Measurements from ENCODE around the gene LOXL1.
A peak's percentile ranks its signal among the peaks of the same experiment; 100 is the strongest.
"Not testable (repeated sequence)": the region's sequence is repeated elsewhere in the genome, so short reads cannot be mapped to it uniquely, and the experiment has no call there.

Gene LOXL1

DNA sequence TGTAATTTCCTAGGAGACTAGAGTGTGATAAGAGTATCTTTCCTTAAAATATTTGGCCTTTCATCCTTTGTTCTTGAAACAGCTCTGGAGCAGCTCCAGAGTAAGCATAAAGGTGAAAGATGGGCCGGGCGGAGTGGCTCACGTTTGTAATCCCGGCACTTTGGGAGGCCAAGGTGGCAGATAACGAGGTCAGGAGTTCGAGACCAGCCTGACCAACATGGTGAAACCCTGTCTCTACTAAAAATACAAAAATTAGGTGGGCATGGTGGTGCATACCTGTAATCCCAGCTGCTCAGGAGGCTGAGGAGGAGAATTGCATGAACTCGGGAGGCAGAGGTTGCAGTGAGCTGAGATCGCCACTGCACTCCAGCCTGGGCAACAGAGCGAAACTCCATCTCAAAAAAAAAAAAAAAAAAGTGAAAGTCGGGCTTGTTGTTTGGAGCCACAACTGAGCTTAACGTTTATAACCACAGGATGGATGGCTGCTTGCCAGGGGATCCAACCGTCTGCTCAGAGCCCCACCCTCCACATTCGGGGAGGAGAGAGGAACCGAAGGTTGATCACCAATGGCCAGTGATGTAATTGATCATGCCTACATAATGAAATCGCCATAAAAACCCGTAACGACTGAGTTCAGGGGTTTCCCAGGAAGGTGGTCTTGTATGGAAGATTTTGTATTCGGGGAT lies 49.3 kb downstream of the LOXL1 start:
- DNase-seq (ENCODE audit: low read depth in 2 of 2): not testable (repeated sequence)

DNA sequence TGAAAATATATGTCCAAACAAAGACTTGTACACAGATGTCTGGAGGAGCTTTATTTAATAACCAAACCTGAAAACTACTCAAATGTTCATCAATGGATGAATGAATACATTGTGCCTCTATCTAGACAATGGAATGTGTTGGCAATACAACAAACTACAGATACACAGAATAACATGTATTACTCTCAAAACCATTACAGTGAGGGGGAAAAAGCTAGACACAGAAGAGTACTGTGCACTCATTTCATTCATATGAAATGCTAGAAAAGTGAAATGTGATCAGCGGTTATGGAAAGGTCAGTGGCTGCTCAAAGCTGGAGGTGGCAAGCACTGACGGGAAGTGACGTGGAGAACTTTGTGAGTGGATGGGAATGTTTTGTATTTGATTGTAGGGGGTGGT lies 52.6 kb downstream of the LOXL1 start:
- no peak for DNase-seq (ENCODE audit: low read depth in 2 of 2)

DNA sequence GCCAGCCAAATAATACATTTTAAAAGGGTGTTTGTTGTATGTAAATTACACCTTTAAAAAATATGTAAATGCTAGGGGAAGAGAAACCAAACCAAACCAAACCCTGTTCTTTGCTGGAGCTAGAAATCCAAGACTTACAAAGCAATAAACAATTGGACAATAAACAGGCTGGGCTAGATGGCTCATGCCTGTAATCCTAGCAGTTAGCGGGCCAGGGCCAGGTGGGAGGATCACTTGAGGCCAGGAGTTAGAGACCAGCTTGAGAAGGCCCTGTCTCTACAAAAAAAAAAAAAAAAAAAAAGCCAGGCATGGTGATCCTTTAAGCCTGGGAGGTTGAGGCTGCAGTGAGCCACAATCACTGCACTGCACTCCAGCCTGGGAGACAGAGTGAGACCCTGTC lies 53.4 kb downstream of the LOXL1 start:
- DNase-seq (ENCODE audit: low read depth in 2 of 2): no peak

DNA sequence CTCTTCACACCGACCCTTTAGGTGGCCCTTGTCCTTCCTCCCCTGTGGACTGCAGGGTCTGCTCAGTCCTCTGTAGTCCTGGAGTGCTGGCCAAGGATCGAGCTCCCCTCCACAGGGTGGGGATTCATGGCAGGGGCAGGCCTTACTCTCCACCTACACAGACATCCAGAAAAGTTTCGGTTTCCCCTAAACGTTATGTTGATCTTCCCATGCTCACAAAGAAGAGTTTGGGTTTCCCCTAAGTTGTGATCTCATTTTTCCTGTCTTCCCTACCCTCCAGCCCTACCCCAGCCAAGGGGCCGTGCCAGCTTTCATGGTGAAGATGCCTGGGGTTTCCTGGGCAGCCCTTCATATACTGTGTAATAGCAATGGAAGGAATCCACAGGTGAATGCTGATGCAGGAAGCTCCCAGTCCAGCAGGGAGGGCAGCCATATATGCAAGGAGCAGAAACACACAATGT lies 55.5 kb downstream of the LOXL1 start:
- no peak for DNase-seq (ENCODE audit: low read depth in 2 of 2)

DNA sequence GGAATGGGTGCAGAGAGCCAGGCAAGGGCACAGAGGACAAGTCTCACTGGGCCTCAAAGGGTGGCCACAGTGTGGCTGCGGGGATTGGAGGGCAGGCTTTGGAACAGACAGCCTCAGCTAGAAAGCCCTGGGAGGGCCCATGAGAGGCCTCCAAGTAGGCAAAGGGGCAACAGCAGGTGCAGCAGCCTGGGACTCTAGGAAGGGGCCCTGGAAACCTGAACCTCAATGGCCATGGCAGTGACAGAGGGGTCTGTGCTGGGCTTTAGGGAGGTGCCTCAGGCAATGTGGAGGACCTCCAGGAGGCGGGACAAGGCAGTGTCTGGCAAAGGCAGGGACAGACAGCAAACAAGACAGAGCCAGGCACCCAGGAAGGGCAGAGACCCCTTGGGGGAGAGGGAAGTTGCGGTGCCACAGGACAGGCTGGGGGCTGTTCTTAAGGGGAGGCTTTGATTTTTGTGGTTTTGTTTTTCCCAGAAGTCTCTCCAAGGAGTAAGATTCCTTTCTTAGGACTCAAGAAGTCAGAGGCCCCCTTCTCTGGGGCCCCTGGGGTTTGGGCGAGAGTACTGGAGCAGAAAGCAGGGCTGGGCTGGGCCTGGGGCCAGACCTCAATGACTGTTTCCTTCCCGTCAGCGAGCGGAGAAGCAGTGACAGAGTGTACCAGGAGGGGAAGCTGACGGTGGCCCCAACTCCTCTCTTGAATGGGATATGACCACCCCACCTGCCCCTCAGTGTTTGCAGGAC lies 56.1 kb downstream of the LOXL1 start:
- no peak for DNase-seq (ENCODE audit: low read depth in 2 of 2)

DNA sequence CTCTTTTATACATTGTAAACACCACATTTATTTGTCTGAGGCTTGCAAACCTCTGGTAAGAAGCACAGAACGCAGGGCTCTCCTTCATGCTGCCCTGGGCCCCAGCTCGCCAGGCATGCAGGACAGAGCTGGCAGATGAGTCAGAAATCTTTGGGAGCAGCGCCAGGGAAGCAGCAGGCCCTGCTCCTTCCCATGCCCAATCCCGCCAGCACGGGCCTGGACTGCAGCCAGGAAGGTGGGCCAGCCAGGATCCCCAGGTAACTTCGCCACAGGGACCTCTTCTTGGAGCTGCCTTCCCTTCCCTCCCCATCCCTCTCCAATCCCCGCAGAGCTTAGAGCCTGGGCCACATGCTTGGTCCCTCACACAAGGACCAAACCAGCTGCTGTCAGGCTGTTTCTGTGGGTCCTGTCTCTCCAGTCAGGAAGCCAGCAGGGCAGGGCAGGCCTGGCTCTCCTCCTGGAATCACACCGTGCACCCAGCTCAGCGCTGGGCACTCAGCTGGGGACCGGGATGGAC lies 57.0 kb downstream of the LOXL1 start:
- no peak for DNase-seq (ENCODE audit: low read depth in 2 of 2)

DNA sequence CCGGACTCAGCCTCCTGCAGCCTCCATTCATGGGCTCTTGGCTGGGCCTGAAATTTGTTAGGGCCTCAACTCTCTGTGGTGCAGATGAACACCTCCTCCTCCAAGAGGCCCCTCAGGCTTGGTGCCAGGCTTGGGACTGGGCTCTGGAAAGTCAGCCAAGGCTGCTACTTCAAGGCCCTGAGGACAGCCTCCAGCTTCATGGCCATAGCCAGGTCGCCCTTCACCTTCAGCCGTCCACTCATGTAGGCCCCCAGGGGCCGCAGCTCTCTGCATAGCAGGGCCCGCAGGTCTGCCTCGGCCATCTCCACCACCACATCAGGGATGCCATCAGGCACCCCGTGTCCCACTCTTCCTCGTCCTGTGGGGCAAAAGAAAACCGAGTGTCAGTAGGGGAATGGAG lies 57.5 kb downstream of the LOXL1 start:
- DNase-seq (ENCODE audit: low read depth in 2 of 2): no peak

DNA sequence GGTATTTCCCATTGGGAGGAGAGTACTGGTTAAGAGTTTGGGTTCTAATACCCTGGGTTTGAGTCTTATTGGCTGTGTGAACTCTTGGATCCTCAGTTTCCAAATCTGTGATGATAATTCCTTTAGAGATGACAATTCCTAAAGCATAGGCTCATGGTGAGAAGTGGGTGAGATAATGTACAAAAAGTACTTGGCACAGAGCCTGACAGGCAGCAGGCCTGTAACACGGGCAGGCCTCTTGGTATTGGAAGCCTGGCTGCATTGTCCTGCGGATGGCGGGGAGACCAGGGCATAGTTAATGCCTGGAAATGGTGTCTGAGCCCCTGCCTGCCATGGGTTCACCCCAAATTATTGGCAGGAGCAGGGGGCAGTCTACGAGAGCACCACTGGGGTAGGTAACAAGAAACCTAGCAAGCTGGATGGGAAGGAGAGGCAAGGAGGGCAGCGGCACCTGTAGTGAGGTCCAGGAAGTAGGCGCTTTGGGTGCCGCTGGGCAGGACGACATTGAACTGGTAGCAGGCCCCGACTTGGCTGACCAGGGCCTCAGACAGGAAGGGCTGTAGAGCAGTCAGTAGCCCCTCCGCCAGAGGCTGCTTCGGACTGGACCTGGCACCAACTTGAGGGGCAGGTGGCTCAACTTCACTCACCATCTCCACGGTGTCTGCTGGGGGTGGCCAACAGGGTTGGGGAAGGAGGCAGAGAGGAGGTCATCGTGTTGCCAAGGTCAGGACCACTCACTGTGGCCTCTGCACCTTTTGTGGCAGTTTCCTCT lies 58.1 kb downstream of the LOXL1 start:
- no peak for DNase-seq (ENCODE audit: low read depth in 2 of 2)

DNA sequence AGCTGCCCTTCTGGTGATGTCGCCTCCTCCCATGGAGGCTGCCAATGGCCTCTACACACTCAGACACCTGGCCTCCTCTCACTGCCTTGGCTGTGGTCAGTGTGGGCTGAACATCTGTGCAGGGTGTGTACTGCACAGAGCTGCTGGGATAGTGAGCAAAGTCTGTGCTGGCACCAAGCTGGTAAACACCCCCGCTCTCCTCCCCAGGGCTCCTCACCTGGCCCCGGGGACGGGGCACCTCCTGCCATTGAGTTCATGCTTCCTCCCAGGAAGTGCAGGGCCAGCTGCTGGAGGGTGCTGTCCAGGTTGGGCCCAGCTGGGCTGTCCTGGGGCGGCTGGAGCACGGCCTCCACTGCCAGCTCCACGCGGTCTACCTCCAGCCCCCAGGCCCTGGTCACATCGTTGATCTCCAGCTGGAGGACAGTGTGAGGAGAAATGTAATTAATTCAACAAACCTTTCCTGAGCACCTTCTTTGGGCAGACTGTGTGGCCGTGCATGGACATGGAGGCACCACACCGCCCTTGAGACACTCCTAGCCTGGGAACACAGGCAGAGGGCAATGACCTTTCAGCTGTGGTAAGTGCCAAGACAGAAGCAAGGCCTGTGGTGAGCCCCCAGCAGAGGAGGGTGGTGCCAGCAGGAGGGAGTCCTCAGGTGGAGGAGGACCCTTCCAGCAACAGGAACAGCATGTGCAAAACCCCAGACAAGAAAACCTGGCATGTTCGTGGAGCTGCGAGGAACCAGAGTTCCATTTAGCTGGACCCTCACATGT lies 59.0 kb downstream of the LOXL1 start:
- no peak for DNase-seq (ENCODE audit: low read depth in 2 of 2)

DNA sequence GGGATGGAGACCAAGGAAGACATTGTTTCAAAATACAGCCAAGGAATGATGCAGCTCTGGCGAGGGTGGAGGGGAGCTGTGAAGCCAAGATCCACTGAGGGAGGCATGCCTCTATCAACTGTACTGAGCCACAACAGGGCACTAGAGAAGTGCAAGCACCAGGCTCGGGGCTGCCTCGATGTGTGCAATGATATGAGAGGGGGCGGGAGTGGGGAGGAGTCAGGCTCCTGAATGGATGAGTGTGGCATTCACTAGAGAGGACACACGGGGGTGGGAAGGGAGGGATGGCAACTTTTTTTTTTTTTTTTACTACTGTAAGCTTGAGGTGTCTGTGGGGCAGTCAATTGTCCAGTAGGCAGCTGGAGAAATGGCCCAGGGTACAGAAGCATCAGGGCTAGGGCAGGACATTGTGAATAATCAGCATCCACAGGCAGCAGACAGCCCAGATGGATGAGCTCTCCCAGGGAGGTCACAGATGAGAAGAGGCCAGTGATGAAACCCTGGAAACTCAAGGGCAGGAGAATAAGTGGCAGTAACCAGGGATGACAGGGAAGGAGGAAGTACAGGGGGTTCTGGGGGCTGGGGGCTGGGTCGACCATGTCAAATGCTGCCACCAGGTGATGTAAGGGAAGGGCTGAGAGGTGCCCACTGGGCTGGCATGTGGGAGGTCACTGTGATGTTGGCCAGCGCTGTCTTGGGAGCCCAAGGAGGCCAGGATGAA lies 60.0 kb downstream of the LOXL1 start:
- no peak for DNase-seq (ENCODE audit: low read depth in 2 of 2)

DNA sequence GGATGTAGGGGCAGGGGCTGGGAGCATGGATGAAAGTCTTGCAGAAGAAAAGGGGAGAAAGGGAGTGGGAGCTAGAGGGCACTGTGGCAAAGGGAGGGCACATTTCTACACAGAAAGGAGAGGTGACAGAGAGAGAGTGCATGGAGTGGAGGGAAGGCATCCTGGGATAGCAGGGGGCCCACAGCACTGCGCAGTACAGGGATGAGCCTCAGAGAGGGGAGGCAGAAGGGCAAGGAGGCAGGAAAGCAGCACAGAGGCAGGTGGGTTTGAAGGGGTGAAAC lies 60.5 kb downstream of the LOXL1 start:
- no peak for DNase-seq (ENCODE audit: low read depth in 2 of 2)

DNA sequence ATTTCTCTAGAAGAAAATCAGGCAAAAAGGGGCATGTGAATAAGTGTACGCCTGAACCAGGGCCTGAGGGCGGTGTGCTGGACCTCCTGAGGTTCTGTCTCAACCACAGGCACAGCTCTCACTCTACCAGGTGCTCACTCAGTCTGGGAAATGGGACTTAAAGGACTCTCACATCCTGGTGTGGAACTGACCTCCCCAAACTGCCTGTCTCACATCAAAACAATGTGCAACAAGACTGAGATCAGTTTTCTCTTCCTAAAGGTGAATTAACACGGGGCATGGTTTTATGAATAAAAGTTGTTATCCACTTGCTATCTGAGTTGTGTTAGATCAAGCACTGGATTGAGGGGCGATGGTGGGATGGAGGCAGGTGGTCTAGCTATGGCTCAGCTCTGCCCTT lies 61.0 kb downstream of the LOXL1 start:
- DNase-seq (ENCODE audit: low read depth in 2 of 2): no peak

DNA sequence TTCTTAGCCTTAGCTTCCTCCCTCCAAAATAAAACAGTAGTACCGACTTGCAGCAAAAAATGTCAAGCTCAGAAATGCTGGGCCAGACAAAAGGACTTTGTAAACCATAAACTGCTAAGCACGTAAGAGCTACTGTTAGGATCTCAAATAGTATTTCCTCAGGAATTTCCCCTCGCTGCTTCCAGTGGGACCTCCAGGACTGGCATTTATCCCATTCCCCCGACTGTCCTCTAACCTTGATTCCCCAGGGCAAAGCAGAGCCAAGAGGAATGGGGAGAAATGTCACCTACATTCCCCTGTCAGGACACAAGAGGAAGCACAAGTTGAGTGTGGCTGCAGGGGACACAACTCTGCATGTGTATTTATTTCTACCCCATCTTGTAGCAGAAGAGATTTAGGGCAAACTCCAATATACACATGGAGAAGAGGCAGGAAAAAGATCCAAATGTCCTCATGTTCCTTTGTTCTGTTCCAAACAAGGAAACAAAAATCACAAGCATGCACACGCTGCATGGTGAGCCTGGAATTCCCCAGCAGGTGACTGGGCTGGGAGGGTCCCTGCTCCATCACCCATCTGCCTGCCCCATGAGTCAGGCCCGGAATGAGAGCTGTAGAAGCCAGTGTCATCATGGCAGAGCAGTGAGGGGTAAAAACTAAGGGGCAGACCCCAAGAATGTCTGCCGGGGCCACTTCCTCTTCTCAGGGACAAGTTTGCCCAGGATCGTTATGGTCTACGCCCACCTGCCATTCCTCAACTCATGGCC lies 61.6 kb downstream of the LOXL1 start:
- no peak for DNase-seq (ENCODE audit: low read depth in 2 of 2)

DNA sequence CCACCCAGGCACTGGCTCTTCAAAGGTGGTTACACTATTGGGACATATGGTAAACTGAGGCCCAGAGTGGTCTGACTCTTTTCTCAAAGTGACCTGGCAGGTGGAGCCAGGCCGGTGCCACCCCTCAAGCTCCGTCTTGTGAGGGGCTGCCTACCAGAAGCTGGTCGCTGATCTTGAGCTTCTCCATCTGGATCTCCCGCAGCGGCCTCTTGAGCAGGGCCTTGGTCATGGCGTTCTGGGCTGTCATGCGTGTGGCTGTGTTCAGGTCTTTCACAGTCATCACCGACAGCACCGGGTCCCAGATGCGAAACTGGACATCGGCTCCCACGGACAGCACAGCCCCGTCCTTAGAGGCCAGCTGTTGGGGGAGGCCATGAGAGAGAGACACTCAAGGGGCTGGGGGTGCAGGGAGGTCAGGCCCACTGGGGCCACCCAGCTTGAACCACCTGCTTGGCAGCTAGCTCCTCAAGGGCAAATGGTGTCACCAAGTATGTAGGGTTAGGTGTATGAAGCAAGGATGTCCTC lies 62.2 kb downstream of the LOXL1 start:
- DNase-seq (ENCODE audit: low read depth in 2 of 2): no peak

DNA sequence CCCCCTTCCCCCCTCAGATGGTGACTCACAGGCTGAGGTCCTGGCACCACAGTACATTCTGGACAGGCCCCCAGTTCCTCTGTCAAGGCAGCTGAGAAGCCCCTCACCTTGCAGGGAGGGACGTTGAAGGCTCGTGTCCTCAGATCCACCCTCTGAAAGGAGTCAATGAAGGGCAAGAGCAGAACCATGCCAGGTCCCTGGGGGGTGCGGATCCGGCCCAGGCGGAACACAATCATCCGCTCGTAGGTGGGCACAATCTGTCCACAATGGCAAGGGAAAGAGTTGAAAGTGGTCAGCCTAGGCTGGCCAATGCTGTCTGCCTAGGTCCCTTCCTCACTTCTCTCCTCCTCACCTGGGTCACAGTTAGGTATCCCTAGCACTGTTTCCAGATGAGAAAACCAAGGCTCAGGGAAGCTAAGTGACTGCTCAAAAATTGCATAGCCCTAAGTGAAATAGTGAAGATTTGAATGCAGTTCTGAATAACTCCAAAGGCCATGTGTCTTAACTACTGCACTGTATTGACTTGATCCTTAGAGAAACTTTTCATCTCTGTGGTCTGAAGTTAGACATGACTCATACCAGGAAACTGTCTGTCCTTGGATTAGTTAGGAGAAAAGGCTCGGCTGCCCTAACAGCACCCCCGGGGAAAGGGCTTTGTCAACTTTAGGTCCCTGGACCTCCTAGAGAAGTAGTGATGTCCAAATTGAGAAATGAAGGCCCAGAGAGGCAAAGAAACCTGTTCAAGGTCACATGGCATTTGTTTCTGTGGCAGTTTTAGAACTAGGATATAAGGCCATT lies 62.9 kb downstream of the LOXL1 start:
- DNase-seq (ENCODE audit: low read depth in 2 of 2): no peak

DNA sequence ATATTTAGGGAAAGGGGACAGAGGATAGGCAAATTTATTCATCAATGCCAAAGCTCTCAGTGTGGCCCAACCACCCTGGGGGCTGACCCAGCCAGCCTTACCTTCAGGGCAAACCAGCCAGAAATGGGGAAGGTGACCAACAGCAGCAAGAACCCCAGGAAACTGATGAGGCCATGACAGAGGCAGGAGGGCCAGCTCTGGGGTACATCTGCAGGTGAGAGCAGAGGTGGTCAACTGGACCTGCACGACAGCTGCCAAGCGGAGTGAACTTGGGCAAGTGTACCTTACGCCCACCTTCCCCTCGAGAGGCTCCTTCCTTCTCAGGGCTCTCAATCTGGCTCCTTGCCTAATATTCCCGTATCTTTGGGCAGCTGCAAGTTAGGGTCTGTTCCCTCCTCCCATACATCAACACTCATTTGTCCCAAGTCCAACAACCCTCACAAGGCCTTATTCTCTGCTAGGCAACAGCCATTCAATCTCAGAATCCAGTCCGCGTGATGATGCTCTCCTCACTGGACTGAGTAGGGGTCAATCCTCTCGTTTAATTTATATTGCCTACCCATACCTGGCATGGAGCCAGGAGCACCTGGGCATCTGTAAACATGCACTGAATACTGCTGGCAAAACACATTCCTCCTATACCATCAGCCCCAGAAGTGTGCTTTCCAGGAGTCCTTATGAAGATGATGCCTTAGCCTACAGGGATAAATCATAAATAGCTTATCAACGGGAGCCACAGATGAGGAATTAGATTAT lies 64.2 kb downstream of the LOXL1 start:
- DNase-seq (ENCODE audit: low read depth in 2 of 2): no peak

DNA sequence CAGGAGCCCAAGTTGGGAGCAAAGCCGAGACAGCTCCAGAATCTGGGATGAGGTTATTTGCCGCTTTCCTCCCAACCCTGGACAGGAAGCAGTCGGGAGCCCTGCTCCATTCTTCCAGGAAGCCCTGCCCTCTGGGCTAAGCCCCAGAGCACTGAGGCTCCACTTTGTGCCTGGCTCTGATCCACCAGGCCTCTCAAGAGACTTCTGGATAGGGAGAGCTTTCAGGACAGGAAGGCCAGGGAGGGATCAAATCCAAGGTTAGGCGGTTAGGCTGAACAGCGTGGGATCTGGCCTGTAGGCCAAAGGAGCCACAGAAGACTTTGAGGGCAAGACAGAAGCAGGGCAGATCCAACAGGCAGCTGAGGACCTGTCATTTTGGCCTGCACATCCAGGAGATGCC lies 65.0 kb downstream of the LOXL1 start:
- DNase-seq (ENCODE audit: low read depth in 2 of 2): no peak

DNA sequence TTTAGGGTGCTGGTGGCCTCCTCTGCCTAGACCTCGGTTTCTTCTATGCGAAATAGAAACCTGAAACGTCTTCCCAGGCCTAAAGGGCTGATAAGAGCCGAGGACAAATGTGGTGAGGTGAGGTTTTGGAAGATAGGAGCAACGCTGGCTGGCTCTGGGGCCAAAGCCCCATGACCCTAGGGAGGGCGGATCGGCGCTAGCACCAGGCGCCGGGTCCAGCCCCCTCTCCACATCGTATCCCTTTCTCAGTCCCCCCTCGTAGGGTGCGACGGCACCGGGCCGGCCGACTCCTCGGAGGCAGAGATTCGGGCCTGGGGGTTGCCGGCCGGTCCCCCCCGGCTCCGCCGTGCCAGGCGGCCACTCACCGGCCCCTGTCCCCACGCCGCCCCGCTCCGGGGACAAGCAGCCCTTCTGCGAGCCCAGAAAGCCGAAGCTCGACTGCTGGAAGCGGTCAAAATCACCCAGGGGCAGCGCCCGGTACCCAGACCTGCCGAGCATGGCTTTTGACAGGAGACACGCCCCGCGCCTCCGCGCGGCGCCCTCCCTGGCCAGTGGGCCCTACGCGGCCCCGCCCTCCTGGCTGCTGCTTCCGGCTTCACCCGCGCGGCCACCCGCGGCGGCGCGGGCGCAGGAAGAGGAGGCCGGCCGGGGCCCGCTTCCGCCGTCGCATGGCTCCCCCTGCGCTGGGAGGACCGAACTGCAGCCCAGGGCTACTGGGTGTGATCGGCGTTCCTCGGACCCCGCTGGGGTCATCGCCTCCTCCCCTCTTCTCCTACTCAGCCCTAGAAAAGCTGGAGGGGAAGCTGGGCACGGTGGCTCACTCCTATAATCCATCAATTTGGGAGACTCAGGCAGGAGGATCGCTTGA lies 65.7 kb downstream of the LOXL1 start, which contains the start of gene STOML1:
Gene STOML1 (minus strand): TSS at position 570 of the 868 bp plus-strand sequence. CDS start 72 bp downstream, at position 498.
- DNase-seq (ENCODE audit: low read depth in 2 of 2): peak; percentile 95 to 96
